ENCODE measurements around the gene USP34.
"Not testable (repeated sequence)": the region's sequence is repeated elsewhere in the genome, so short reads cannot be mapped to it uniquely, and the experiment has no call there.

Gene USP34, protein sequence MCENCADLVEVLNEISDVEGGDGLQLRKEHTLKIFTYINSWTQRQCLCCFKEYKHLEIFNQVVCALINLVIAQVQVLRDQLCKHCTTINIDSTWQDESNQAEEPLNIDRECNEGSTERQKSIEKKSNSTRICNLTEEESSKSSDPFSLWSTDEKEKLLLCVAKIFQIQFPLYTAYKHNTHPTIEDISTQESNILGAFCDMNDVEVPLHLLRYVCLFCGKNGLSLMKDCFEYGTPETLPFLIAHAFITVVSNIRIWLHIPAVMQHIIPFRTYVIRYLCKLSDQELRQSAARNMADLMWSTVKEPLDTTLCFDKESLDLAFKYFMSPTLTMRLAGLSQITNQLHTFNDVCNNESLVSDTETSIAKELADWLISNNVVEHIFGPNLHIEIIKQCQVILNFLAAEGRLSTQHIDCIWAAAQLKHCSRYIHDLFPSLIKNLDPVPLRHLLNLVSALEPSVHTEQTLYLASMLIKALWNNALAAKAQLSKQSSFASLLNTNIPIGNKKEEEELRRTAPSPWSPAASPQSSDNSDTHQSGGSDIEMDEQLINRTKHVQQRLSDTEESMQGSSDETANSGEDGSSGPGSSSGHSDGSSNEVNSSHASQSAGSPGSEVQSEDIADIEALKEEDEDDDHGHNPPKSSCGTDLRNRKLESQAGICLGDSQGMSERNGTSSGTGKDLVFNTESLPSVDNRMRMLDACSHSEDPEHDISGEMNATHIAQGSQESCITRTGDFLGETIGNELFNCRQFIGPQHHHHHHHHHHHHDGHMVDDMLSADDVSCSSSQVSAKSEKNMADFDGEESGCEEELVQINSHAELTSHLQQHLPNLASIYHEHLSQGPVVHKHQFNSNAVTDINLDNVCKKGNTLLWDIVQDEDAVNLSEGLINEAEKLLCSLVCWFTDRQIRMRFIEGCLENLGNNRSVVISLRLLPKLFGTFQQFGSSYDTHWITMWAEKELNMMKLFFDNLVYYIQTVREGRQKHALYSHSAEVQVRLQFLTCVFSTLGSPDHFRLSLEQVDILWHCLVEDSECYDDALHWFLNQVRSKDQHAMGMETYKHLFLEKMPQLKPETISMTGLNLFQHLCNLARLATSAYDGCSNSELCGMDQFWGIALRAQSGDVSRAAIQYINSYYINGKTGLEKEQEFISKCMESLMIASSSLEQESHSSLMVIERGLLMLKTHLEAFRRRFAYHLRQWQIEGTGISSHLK (N-terminal part only)

DNA sequence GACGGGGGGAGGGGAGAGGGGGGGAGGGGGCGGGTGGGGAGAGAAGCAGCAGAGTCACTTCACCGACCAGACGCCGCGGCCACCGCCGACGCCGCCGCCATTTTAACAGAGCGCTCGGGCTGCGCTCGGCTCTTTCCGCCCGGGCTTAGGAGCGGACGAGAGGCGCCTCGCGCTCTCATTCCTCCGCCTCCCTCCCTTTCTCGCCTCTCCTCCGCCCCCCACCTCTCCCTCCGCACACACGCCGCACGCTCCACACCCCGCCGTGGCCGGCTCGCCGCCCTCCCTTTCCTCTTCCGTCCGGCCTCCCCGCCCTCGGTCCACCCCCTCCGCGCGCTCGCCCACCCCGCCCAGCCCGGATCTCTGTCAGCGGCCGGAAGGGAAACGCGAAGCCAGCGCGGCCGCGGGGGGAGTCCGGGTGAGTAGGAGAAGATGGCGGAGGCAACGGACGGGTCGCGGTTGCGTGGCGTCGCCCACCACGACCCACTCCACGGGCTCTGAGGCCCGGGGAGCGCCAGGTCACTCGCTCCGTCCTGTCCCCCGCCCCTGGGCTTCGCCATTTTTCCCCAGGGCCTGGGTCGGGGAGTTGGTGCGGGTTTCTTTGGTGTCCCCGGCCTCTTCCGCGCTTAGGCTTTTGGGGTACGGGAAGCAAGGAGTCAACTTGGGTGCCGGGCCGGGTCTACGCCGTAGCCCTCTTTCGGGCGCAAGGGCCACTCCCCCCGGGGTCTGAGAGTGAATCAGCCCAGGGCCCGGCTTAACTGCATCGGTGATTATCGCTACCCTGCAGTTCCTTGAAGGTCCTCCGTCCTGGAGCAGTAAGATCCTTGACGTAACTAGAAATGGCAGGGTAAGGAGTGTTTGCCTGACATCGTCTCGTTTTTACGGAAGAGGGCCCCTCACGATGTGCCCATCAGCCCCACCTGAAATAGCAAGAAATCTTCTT lies at the start of gene USP34:
TSS of gene USP34 (minus strand) at position 123 of the 940 bp plus-strand sequence. CDS start 395 bp downstream, outside the sequence.
- peak; percentile 84 to 87 for DNase-seq

DNA sequence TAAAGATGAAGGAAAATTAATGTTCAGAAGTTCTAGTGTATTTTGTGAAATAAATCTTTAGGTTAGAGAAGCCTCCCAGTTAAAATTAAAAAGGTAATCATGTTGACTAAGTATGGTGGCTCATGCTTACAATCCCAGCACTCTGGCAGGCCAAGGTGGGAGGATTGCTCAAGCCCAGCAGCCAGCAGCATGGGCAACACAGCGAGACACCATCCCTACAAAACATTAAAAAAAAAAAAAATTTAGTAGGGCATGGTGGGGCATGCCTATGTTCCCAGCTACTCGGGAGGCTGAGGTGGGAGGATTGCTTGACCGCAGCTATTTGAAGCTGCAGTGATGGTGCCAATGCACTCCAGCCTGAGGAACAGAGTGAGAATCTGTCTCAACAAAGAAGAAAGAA lies 49.4 kb upstream of the USP34 start:
- no peak for DNase-seq

DNA sequence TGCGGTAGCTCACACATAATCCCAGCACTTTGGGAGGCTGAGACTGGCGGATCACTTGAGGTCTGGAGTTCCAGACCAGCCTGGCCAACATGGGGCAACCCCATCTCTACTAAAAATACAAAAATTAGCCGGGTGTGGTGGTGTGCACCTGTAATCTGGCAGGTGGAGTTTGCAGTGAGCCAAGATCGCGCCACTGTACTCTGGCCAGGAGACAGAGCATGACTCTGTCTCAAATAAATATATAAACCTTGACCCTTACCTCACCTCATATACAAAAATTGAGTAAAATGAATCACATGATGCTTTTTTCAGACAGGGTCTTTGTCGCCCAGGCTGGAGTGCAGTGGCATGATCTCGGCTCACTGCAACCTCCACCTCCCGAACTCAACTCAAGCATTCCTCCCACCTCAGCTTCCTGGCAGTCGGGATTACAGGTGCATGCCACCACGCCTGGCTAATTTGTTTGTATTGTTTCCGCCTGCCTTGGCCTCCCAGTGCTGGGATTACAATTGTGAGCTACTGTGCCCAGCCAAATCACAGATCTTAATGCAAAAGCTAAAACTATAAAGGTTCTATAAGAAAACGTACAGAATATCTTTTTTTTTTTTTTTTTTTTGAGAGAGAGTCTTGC lies 42.0 kb upstream of the USP34 start:
- no peak for DNase-seq

DNA sequence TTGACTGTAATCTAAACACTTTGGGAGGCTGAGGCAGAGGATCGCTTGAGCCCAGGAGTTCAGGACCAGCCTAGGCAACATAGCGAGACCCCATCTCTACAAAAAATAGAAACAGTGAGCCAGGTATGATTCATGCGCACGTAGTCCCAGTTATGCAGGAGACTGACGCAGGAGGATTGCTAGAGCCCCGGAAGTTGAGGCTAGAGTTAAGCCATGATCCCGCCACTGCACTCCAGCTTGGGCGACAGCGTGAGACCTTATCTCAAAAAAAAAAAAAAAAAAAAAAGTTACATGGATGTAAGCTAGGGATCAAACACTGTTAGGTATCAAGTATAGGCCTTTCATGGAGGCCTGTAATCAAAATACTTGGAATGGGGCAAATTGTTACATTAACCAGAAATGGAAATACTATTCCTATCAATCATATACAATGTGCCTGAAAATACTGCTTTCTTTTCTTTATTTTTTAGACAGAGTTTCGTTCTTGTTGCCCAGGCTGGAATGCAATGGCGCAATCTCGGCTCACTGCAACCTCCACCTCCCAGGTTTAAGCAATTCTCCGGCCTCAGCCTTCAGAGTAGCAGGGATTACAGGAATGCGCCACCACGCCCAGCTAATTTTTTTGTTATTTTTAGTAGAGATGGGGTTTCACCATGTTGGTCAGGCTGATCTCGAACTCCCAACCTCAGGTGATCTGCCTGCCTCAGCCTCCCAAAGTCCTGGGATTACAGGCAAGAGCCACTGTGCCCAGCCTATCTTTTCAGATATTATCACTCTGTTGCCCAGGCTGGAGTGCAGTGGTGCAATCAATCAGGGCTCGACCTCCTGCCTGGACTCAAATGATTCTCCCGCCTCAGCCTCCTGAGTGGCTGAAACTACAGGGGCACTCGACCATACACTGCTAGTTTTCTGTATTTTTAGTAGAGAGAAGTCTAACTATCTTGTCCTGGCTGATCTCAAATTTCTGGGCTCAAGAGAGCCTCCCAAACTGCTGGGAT lies 40.1 kb upstream of the USP34 start:
- no peak for DNase-seq

DNA sequence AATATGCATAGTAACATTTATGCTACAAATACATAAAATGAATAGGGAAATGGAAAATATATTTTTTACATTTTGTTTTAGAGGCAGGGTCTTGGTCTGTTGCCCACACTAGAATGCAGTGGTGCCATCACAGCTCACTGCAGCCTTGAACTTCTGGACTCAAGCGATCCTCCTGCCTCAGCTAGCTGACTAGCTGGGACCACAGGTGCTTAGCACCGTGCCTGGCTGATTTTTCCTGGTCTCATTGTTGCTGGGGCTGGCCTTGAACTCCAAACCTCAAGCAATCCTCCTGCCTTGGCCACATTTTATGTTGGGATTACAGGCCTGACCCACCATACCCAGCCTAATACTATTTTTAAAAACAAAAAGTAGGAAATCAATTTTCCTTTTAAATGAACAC lies 34.1 kb upstream of the USP34 start:
- no peak for DNase-seq

DNA sequence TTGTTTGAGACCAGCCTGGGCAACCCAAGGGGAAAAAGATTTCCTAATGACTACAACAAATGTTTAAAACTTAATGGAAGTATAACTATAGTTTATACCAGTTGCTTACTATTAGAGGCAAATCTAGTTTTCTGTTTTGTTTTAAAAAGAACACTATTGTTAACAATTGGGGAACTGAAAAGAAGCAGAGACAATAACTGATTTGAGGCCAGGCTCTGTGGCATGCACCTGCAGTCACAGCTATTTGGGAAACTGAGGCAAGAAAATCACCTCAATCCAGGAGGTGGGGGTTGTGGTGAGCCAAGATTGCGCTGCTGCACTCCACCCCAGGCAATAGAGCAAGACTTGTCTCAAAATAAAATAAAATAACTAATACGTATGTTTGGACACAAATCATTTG lies 28.2 kb upstream of the USP34 start:
- DNase-seq: no peak

DNA sequence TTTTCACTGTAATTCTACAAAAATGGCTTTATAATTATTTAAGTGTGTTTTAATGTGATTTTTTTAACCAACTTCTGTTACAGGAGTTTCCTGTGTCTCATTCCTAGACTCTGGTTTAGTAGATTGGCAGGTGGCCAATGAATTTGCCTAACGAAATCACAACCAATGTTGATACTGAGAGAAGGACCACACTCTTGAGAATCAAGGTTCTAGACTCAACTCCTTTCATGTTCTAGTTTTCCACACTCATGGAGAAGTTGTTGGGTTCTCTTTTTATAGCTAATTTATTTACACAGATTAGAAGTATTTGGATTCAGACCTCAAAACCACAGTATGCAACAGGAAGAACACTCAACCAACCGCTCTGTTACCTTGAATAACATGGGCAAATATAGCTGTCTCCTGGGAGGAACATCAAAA lies 22.6 kb upstream of the USP34 start:
- no peak for DNase-seq

DNA sequence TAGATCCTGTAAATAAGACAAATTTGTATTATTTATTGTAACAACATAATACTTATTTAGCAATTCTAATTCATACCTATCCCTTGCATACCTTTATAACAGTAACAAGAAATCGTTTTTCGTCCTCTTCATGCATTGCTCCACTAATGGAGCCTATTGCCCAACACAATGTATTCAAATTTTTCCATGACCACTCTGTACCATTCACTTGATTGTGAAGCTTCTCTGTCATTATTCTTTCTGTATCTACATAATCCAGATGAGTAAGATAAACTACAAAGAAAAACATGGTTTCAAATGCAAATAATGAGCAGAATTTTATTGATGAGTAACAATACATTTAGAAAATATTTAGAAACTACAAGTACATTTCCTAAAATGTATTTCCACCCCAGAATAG lies 21.6 kb upstream of the USP34 start:
- no peak for DNase-seq

DNA sequence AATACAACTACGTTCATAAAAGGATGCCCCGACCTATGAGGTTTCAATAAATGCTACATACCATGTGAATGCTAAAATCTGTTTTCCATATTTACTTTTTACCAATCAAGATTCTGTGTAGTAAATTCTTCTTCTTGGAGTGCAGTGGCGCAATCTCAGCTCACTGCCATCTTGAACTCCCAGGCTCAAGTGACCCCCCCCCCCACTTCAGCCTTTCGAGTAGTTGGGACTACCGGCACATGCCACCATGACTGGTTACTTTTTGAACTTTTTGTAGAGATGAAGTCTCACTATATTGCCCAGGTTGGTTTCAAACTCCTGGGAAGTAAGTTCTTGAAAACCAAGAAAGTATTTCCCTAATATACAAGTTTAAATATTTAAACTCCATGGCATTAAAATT lies 14.4 kb upstream of the USP34 start:
- DNase-seq: no peak

DNA sequence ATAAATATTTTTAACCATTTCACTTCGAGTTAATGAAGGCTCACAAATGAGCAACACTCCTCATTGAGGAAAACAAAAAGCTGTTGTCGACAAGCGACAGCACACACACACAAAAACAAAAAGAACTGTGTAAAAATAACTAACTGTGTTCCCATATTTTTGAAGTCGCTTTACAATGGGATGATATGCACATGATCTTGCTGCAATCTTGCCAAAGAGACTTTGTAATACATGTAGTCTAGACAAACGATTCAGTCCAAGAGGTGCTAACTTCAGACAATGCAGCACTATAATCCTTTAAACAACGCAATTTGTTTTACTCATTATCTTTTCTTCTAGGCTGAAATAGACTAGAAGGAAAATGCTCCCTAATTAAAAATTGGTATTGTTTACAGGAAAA lies 7.2 kb upstream of the USP34 start:
- DNase-seq: no peak

DNA sequence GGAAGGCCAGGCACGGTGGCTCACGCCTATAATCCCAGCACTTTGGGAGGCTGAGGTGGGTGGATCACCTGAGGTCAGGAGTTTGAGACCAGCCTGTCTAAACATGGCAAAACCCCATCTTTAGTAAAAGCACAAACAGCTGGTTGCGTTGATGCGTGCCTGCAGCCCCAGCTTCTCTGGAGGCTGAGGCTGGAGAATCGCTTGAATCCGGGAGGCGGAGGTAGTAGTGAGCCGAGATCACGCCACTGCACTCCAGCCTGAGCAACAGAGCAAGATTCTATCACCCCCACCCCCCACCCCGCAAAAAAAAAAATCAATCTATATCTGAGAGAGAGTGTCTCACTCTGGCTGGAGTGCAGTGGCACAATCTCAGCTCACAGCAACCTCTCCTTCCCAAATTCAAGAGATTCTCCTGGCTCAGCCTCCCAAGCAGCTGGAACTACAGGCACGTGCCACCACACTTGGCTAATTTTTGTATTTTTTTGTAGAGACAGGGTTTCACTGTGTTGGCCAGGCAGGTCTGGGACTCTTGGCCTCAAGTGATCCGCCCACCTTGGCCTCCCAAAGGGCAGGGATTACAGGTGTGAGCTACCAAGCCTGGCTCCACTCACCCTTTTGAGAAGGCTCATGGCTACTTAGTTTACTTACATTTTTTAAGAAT lies 6.2 kb upstream of the USP34 start:
- DNase-seq: not testable (repeated sequence)

DNA sequence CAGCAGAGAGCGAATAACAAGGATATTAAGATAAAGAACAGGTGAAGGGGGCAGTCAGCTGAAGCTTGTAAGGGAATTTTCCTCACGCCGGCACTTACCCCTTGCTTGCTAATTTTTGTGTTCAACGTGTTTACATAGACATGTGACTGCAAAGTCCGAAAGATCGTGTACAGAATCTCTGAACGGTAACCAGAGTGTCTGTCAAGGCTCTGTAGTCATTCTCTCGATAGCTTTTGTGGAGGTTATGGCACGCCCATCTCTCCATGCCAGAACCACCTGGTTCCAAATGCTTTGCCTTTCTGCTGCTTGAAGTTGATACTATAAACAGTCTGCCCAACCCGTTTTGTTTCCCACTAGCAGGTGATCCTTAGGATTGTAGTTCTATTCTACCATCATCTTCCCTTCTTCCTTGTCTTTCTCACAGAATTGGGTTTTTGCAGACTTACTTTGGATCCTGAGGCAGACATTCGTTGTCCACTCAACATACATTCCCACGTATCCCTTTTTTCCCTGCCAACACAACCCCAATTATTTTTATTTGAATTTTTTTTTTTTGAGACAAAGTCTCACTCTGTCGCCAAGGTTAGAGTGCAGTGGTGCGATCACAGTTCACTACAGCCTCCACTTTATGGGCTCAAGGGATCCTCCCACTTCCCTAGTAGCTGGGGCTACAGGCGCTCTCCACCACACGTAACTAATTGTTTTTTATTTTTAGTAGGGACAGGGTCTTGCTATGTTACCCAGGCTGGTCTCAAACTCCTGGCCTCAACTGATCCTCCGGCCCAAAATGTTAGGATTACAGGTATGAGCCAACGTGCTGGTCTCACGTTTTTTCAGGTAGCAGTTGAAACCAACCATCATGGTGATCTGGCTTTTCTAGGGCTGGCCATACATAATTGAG lies 1.3 kb upstream of the USP34 start:
- no peak for DNase-seq

DNA sequence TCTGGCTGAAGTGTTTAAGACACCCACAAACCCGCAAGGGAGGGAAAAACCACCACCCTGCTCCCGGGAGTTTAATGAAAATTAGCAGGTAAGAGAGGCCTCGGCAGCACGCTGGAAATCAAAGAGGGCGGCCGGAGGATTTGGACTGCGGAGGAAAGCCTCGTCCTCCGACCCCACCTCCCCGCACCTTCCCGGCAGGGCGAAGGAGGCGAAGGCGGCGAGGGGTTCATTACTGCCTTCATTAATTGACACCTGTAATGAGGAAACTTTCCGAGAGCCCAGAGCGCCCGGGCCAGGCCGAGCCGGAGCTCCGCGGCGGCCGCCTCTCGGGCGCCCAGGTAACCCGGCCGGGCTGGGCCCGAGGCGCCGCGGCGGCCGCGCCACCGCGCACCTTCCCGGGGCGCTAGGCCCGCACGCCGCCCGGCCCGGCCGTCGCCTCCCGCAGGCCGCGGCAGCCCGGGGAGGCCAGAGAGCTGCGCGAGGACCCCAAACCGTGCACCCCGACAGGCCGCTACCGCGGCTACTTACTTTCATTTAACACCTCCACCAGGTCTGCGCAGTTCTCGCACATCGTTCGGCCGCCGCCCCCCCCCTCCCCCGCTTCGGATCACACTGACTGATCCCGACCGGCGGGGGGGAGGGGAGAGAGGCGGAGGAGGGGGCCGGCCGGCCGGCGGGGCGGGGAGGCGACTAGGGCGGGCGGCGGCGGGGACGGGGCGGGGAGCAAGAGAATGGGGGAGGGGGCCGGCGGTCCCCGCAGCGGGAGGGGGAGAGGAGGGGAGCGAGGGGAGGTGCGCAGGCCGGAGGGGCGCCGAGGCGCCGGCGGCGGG lies 550 bp downstream of the USP34 start:
- DNase-seq: peak; percentile 74 to 81

DNA sequence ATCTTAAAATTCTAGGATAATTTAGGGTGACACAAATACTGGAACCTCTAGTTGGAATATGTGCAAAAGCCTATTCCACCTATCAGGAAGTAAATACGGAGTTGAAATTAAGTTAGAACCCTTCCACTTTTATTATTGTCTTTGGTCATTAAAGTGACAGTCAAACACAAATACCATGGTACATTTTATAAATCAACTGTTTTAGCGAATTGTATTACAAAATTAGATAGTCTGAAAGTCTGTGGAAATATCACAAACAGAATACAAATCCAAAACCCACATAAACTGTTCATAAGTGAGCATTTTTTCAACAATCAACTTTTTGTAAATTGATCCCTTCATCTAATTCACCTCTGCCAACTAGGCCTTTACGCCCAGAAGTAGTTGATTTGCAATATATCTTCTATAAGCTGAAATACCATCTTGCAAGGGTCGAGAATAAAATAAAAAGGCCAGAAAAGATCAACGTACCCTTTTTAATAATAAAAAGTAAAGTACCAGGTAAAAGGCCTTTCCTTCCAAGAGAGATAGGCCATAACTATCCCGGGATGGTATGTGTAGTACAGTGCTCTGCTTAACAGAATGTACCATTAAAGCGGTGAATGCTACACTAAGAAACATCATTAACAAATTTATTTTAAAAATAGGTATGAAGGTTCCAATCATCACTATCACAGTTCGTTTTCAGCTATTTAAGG lies 1.3 kb downstream of the USP34 start:
- no peak for DNase-seq

DNA sequence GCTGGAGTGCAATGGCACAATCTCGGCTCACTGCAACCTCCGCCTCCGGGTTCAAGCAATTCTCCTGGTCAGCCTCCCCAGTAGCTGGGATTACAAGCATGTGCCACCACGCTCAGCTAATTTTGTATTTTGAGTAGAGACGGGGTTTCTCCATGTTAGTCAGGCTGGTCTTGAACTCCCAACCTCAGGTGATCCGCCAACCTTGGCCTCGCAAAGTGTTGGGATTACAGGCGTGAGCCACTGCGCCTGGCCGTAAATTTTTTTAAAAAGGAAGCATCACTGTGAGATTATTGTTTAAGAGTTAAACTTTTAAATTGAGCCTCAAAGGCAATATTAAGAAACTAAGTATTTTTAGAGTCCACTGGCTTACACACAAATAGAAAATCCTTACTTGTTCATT lies 2.7 kb downstream of the USP34 start:
- not testable (repeated sequence) for DNase-seq

DNA sequence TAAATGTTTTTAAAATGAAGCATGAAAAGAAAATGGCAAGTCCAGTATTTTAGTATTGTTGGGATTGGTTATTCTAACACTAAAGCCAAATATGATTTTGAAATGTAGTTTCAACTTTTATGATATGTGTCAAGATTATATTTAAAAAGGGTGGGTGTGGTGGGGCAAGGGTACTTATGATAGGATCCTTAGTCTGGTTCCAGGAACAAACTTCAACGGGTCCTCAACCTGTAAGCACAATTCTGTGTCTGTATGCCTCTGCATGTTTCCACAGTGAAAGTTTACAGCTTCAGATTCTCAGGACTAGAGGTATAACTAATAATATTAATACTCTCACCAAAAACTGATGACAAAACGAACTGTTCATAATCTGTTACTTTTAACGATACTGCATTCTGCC lies 5.8 kb downstream of the USP34 start:
- no peak for DNase-seq

Measured in activated CD4-positive, alpha-beta T cell treated with anti-CD3 and anti-CD28 coated beads, Interleukin-2, amount 50 U/mL, for 4 hours (primary cell).